ENCODE measurements around the gene EN1.

GRCh38 chr2:118815731-118816130 lies 31.7 kb downstream of the EN1 start:
- TF ChIP-seq POLR2A (IDR thresholded peaks at IDR 0.05; ENCODE audit: low read depth, low read length) = no peak
- TF ChIP-seq POLR2AphosphoS5 (IDR thresholded peaks at IDR 0.05; ENCODE audit: low read depth, low read length) = no peak
- TF ChIP-seq TAF1 (IDR thresholded peaks at IDR 0.05; ENCODE audit: borderline replicate concordance, low read depth, low read length) = no peak
